Effector memory CD8-positive, alpha-beta T cell (primary cell): ENCODE data around the gene PPARD.

ENCODE experiments used
- ATAC-seq: fragments of 150-1000 bp; cut with Tn5 transposase; replicated peaks from 2 replicates; pipeline ENCODE4 v1.10.0; 2021; ENCODE audit warnings: mild to moderate bottlenecking, moderate library complexity
- DNase-seq, 3 experiments: peaks; one replicate each; pipeline ENCODE4 v3.0.0; 2021
- H3K27ac Mint-ChIP-seq, 2 donors: one replicate each; pipeline ENCODE4 v1.8.0; 2022; ENCODE audit warnings: mild to moderate bottlenecking in 2 of 2, mixed read lengths in 2 of 2, moderate library complexity in 2 of 2
- H3K27me3 Mint-ChIP-seq, 2 donors: one replicate each; pipeline ENCODE4 v1.8.0; 2022; ENCODE audit warnings: mixed read lengths in 2 of 2
- H3K36me3 Mint-ChIP-seq: one replicate; pipeline ENCODE4 v1.8.0; 2022; ENCODE audit warnings: mild to moderate bottlenecking, moderate library complexity, mixed read lengths; ENCODE audit not compliant: insufficient read depth
- H3K4me1 Mint-ChIP-seq, 2 donors: one replicate each; pipeline ENCODE4 v1.8.0; 2022; ENCODE audit warnings: low read depth in 2 of 2, mixed read lengths in 2 of 2
- H3K4me3 Mint-ChIP-seq, 2 donors: one replicate each; pipeline ENCODE4 v1.8.0; 2022; ENCODE audit warnings: mild to moderate bottlenecking in 2 of 2, mixed read lengths in 2 of 2, moderate library complexity in 2 of 2
- H3K9me3 Mint-ChIP-seq, 2 donors: one replicate each; pipeline ENCODE4 v1.8.0; 2022; ENCODE audit warnings: mixed read lengths in 2 of 2

The PPARD gene

DNA sequence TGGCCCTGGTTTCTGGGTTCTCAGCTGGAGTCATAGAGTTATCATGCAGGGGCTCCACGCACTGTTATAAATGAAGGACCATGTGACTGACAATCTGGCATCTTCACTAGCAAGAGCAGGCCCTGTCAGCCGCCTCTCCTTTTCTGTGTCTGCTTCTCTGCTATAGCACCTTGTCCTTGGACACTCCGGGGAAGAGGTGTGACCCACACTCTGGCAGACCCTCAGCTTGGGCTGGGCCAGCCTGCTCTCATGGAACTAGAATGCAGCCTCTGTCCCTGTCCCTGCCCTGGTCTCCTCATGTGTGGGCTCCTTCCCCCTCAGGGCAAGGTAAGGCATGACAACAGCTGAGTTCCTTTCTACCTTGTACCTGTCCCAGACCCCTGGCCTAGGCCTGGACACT is 98.8 kb downstream of the PPARD start:
- Mint-ChIP-seq H3K36me3 (no peaks in the 10 kb centered on the region), H3K4me3 (no peak overlapping the region), H3K27ac (no peak overlapping the region), H3K9me3 (no peaks in the 10 kb centered on the region), H3K27me3 (no peaks in the 10 kb centered on the region), H3K4me1 (peaks cover 0 to 5% of the 10 kb centered on the region in 2 donors)
- no peak for ATAC-seq
- DNase-seq, result no peak

DNA sequence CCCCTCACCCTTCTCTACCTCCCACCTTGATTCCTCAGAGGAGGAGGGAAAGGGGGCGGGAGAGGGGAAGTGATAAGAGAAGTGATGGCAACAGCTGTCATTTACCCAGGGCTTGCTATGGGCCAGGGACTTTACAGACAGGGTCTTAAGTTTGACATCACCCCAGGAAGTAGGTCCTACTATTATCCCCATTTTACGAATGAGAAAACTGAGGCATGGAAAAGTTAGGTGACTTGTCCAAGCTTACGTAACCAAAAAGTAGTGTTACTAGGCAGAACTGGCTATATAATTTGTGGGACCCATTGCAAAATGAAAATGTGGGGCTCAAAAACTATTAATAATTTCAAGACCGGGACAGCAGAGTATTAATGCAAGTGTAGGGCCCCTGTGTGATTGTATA is 99.3 kb downstream of the PPARD start:
- no peaks in the 10 kb centered on the region for H3K27me3 Mint-ChIP-seq
- no peaks in the 10 kb centered on the region for H3K36me3 Mint-ChIP-seq
- ATAC-seq, result no peak
- H3K4me1 Mint-ChIP-seq, result peaks cover 0 to 6% of the 10 kb centered on the region in 2 donors
- no peak overlapping the region for H3K4me3 Mint-ChIP-seq
- no peak overlapping the region for H3K27ac Mint-ChIP-seq
- no peaks in the 10 kb centered on the region for H3K9me3 Mint-ChIP-seq
- no peak for DNase-seq

DNA sequence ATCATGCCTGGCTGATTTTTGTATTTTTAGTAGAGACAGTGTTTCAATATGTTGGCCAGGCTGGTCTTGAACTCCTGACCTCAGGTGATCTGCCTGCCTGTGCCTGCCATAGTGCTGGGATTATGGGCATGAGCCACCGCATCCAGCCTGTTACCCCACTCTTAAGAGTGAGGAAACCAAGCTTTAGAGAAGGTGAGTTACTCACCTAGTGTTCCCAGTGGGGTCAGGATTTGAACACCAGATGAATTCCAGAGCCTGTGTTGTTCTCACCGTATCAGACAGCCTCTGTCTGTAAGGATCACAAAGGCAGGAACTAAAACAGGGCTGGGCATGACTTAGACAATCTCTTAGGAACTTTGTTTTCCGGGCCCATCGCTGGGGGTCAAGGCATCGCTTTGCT is 100.3 kb downstream of the PPARD start:
- no peak overlapping the region for H3K27ac Mint-ChIP-seq
- H3K4me3 Mint-ChIP-seq, result no peak overlapping the region
- ATAC-seq (no peak), DNase-seq (no peak)
- no peaks in the 10 kb centered on the region for H3K9me3 Mint-ChIP-seq
- H3K36me3 Mint-ChIP-seq, result no peaks in the 10 kb centered on the region
- H3K27me3 Mint-ChIP-seq, result no peaks in the 10 kb centered on the region
- H3K4me1 Mint-ChIP-seq, result peaks cover 0 to 6% of the 10 kb centered on the region in 2 donors

DNA sequence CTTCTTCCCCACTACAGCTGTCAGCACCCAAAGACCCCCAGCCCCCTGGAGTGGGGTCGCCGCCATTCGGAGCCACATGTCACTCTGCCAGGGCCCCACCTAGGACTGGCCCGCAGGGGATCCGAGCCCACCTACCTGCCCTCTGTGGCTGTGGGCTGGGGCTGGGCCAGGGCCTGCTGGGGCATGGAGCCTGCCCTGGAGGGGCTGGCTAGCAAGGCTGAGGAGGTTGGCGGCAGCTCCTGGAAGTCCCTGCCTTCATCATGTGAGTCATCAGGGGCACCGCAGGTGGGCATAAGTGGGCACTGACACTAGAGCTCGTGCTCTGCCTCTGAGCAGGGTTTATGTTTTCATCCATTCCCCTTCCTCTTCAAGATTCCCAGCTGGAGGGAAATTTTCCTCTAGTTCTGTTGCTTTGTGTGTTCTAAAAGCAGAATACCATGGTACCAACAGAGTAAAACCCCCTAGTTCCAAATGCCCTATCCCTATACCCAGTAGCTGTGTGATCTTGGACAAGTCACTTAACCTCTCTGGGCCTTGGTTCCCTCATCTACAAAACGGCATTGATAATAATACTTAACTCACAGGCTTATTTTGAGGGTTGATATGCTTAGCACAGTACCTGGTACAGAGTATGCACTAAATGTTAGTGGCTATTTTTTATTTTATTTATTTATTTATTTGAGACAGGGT is 101.1 kb downstream of the PPARD start:
- Mint-ChIP-seq H3K4me1 (peaks cover 0 to 6% of the 10 kb centered on the region in 2 donors), H3K9me3 (no peaks in the 10 kb centered on the region), H3K4me3 (no peak overlapping the region), H3K27me3 (no peaks in the 10 kb centered on the region), H3K36me3 (no peaks in the 10 kb centered on the region), H3K27ac (no peak overlapping the region)
- ATAC-seq, result no peak
- DNase-seq, result no peak

DNA sequence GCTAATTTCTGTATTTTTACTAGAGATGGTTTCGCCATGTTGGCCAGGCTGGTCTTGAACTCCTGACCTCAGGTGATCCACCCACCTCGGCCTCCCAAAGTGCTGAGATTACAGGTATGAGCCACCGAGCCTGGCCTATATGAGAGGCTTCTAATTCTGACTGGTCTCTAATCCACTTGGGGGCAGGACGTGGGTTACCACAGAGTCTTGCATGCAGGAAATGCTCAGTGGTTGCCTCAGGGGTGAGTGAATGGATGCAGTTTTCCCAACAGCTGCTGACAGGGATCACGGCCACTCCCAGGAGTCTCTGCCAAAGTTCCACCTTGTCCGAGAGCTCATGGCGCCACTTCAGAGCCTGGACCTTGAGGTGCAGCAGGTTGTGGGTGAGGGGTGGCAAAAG is 103.3 kb downstream of the PPARD start:
- Mint-ChIP-seq H3K4me1 (peaks cover 4 to 12% of the 10 kb centered on the region in 2 donors), H3K4me3 (no peak overlapping the region), H3K27me3 (no peaks in the 10 kb centered on the region), H3K9me3 (no peaks in the 10 kb centered on the region), H3K36me3 (no peaks in the 10 kb centered on the region), H3K27ac (no peak overlapping the region)
- ATAC-seq (no peak), DNase-seq (no peak)

DNA sequence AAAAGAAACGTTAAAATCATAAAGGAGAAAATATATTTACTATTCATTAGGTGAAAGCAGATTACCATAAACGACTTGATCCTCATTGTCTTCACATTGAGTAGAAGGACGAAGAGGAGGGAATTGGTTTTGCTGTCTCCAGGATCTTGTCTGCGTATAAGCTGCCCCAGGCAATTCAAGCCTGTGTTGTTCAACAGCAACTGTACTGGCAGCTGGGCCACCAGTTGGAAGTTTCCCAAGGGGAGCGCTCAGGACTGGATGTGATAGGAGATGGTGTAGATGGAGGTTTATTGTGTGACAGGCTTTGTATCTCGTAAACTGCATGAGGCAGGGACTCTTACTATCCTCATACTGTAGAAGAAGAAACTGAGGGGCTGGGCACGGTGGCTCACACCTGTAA is 105.8 kb downstream of the PPARD start:
- ATAC-seq (no peak), DNase-seq (no peak)
- no peaks in the 10 kb centered on the region for H3K9me3 Mint-ChIP-seq
- no peak overlapping the region for H3K27ac Mint-ChIP-seq
- H3K36me3 Mint-ChIP-seq, result no peaks in the 10 kb centered on the region
- H3K4me1 Mint-ChIP-seq, result peaks cover 16 to 25% of the 10 kb centered on the region in 2 donors
- no peaks in the 10 kb centered on the region for H3K27me3 Mint-ChIP-seq
- no peak overlapping the region for H3K4me3 Mint-ChIP-seq

DNA sequence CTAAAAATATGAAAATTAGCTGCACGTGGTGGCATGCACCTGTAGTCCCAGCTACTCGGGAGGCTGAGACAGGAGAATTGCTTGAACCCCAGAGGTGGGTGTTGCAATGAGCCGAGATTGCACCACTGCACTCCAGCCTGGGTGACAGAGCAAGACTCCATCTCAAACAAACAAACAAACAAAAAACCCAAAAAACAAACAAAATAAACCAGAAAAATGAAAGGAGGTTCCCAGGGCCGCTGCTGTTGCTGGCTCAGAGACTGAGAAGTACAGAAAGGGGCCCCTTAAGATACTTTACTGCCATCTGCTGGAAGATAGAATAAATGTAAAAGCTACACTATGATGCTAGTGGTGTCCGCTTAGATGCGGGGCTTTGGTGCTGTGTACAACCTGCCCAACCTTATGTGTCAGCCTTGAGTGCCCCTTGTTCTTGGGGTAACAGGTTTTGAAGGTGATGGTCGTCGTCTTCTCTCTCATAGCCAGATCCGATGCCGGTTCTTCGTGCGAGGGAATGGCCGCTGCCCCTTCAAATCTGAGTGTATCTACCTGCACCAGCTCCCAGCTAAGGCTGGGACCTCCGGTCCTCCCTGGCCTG is 107.0 kb downstream of the PPARD start:
- H3K9me3 Mint-ChIP-seq, result no peaks in the 10 kb centered on the region
- no peaks in the 10 kb centered on the region for H3K27me3 Mint-ChIP-seq
- peak; percentile 28 to 30 (median 29) for DNase-seq
- H3K27ac Mint-ChIP-seq, result no peak overlapping the region
- H3K4me1 Mint-ChIP-seq, result peaks cover 26 to 30% of the 10 kb centered on the region in 2 donors
- H3K36me3 Mint-ChIP-seq, result no peaks in the 10 kb centered on the region
- peak; percentile 61 for ATAC-seq
- no peak overlapping the region for H3K4me3 Mint-ChIP-seq

DNA sequence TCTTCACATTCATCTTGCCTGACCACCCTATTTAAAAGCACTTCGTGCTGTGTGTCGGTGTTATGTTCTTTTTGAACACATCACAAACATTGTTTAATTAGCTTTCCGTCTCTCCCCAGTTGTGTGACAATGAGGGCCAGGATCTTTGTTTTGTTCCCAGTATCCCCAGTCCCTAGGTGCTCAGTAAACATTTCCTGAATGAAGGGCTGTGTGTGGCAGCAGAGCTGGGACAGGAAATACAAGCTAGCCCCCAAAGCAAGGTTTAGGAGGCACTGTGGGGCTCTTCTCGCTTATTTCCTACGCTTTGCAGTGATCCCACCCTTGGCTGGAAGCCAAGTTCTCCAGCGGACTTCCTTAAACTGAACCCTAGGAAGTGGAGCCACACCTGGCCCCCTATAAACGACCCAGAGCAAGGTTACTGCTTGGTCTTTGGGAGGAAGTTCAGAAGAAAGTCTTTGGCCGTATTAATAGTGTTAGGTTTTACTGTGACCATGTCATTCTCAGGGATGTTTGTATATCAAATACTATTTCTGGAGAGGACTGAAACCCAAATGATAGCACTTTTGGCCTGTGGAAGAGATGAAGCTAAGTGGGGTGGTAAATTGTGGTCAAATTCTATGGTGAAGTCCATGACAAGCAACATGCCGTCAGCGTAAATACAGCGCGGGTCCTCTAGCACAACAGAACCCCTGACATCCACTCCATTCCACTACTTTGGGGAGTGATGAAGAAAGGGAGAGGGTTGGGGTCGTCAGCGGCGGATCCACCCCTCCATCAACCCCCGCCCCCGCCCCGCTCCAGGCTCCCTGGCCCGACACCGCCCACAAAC is 109.2 kb downstream of the PPARD start:
- ATAC-seq (peak; percentile 36), DNase-seq (no peak)
- peaks cover 4% of the 10 kb centered on the region for H3K36me3 Mint-ChIP-seq
- H3K4me3 Mint-ChIP-seq, result peak overlapping the region; percentile 83 to 86
- H3K4me1 Mint-ChIP-seq, result peaks cover 27 to 30% of the 10 kb centered on the region in 2 donors
- H3K27ac Mint-ChIP-seq, result peak overlapping the region; percentile 60 to 65
- H3K9me3 Mint-ChIP-seq, result no peaks in the 10 kb centered on the region
- H3K27me3 Mint-ChIP-seq, result no peaks in the 10 kb centered on the region

DNA sequence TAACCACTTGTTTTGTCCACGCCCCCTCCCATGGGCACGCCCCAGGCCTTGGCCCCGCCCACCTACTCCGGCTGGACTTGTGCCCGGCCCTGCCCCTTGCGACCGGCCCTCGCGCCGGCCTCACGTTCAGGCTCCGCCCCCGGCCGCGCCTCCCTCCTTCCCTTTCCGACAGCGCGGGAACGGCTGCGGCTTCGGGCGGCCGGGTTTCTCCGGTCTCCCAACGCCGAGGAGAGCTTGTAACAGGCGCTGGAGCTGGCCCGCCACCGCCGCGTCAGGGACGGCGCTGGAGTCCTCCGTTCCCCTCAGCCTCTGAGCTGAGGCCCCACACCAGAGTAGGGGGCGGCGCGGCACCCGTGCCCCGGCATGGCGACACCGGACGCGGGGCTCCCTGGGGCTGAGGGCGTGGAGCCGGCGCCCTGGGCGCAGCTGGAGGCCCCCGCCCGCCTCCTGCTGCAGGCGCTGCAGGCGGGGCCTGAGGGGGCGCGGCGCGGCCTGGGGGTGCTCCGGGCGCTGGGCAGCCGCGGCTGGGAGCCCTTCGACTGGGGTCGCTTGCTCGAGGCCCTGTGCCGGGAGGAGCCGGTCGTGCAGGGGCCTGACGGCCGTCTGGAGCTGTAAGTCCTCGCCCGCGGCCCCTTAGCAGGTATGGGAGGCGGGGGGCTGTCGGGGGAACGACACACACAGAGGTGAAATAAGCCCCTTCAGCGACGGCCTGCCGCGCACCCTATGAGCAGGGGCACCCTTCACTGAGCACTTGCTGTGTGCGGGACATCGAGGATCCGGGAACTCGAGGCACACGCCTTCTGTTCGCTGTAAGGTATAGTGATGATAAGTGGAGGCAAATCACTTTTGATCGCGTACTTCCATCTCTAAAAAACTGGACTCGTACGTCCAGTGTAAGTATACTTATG is 110.1 kb downstream of the PPARD start, which contains the start of gene FANCE:
Gene FANCE (plus strand): TSS at position 156 of the 908 bp plus-strand sequence. CDS start 208 bp downstream, at position 364.
- ATAC-seq (peak; percentile 78), DNase-seq (peak; percentile 84 to 88 (median 87))
- H3K9me3 Mint-ChIP-seq, result no peaks in the 10 kb centered on the region
- H3K4me3 Mint-ChIP-seq, result peak within 1 kb of the TSS; percentile 83 to 86
- H3K27ac Mint-ChIP-seq, result peak within 1 kb of the TSS; percentile 60 to 65
- peaks cover 4% of the 10 kb centered on the region for H3K36me3 Mint-ChIP-seq
- no peaks in the 10 kb centered on the region for H3K27me3 Mint-ChIP-seq
- peaks cover 27 to 30% of the 10 kb centered on the region in 2 donors for H3K4me1 Mint-ChIP-seq

DNA sequence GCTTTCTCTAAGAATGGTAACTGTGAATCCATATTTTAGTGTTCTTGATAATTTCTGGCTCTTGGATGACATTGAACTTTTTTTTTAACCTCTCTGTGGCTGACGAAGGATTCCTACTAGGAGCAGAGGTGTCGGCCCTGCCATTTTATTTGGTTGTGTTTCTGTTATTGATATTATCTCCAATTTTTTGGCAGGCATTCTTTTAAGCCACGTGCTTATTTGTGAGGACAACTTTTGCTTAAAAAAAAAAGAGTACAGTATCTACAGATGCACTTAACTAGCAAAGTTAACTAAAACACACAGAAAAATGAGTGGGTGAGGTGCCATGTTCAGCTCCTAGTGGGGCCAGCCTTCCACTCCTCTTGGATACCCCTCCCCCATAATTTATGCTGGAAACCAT is 110.9 kb downstream of the PPARD start:
- peaks cover 7% of the 10 kb centered on the region for H3K36me3 Mint-ChIP-seq
- H3K27ac Mint-ChIP-seq, result no peak overlapping the region
- no peak for ATAC-seq
- peaks cover 27 to 30% of the 10 kb centered on the region in 2 donors for H3K4me1 Mint-ChIP-seq
- H3K4me3 Mint-ChIP-seq, result peak overlapping the region; percentile 83 to 86
- H3K27me3 Mint-ChIP-seq, result no peaks in the 10 kb centered on the region
- no peak for DNase-seq
- H3K9me3 Mint-ChIP-seq, result no peaks in the 10 kb centered on the region

DNA sequence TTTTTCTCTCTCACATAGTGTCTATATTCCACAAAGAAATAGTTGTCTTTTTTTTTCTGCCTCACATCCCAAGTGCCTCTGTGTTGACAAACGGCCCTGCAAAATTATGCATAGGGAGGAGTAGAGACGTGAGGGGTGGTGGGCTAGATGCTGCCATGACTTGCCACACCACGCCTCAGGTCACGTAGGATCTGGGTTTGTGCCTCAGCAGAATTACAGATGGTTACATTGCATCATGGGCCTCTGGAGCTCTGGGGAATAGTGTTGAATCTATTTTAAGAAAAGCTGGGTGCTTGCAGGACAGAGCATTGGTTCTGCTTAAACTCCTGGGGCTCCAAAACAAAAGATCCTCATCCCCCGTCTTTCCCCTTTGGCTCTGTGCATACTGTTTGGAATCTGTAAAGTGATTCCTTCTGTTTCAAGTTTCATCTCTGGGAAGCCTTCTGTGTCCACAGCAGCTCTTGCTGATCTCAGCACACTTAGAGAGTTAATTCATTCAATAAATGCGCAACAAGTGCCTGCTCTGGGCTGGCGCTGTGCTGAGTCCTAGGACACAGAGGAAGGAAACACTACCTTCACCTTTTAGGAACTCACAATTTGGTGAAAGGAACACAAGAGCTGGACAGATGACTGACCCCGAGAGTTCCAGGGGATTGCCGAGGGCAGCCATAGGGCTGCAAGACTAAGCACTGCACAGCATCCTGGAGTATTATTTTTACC is 112.2 kb downstream of the PPARD start:
- H3K9me3 Mint-ChIP-seq, result no peaks in the 10 kb centered on the region
- H3K27ac Mint-ChIP-seq, result no peak overlapping the region
- no peak for ATAC-seq
- H3K4me3 Mint-ChIP-seq, result peak overlapping the region in 1 of 2 donors; percentile 54
- H3K36me3 Mint-ChIP-seq, result peaks cover 7% of the 10 kb centered on the region
- H3K27me3 Mint-ChIP-seq, result no peaks in the 10 kb centered on the region
- peaks cover 25 to 26% of the 10 kb centered on the region in 2 donors for H3K4me1 Mint-ChIP-seq
- no peak for DNase-seq

DNA sequence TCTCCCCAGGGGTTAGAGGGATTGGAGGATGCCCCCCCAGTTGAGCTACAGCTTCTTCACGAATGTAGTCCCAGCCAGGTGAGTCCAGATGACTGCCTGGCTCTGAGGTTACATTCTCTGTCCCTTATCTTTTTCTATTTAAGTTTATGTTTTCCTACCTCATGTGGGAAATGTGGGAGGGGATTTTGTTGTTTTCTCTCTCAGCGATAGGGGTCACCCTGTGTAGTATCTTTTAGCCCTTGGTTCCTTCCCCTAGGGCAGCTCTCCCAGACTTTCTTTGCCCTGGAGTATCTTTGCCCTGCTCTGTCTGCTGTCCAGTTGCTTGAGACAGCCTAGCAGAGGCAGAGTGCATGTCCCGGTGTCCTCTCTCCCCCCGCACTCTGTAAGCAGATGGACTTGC is 115.5 kb downstream of the PPARD start:
- no peak for ATAC-seq
- no peak for DNase-seq
- no peak overlapping the region for H3K4me3 Mint-ChIP-seq
- H3K27ac Mint-ChIP-seq, result peak overlapping the region in 1 of 2 donors; percentile 78
- H3K27me3 Mint-ChIP-seq, result no peaks in the 10 kb centered on the region
- H3K4me1 Mint-ChIP-seq, result peaks cover 13 to 14% of the 10 kb centered on the region in 2 donors
- H3K9me3 Mint-ChIP-seq, result no peaks in the 10 kb centered on the region
- peaks cover 22% of the 10 kb centered on the region for H3K36me3 Mint-ChIP-seq
